Caco-2 (cell line): ENCODE results near the gene BRCC3. TPM values are rescaled to one million over a fixed set of nuclear protein-coding genes. Genes with fewer than 3 reads are reported as not detected.

ENCODE experiments used
- BruUV-seq: library from RNA; stranded (reverse); fragments of 400-500 nt; replicated peaks from 2 replicates; lab custom pipeline; 2021; lab: Mats Ljungman, UMichigan
- CTCF ChIA-PET: fragments of 300-600 bp; sonication (Branson Sonifier 250); formaldehyde crosslinking; loops from one replicate; lab custom pipeline; 2022; ENCODE audit warnings: antibody characterized with exemption; lab: Charles Lee
- POLR2A ChIA-PET: fragments of 300-600 bp; sonication (Branson Sonifier 250); formaldehyde crosslinking; loops from one replicate; lab custom pipeline; 2022; ENCODE audit warnings: antibody characterized with exemption; lab: Charles Lee
- DNase-seq, 2 experiments: peaks; one replicate each; pipeline versions ENCODE4 v3.0.0 to v3.0.0-alpha.2; 2020 to 2022
- H3K27me3 ChIP-seq: replicated peaks from 2 replicates; pipeline ENCODE4 v1.6.0; 2011; ENCODE audit warnings: low read length; ENCODE audit not compliant: control insufficient read depth, insufficient read depth
- H3K36me3 ChIP-seq: 2 replicates; pipeline ENCODE4 v1.5.1; 2011; ENCODE audit warnings: low read length; ENCODE audit not compliant: control insufficient read depth, insufficient read depth
- H3K4me1 ChIP-seq: fragments of 250-450 bp; sonication (Bioruptor Pico); 2 replicates; pipeline ENCODE4 v1.5.1; 2020; ENCODE audit warnings: mild to moderate bottlenecking
- H3K4me3 ChIP-seq: 2 replicates; pipeline ENCODE4 v1.5.1; 2011; ENCODE audit warnings: low read depth, mild to moderate bottlenecking, control low read depth, low read length
- H3K9me3 ChIP-seq: fragments of 250-450 bp; sonication (Bioruptor Pico); 2 replicates; pipeline ENCODE4 v1.5.1; 2020; ENCODE audit warnings: mild to moderate bottlenecking, moderate library complexity
- H3K27ac Mint-ChIP-seq: one replicate; pipeline ENCODE4 v1.8.0; 2022; ENCODE audit warnings: mixed read lengths; ENCODE audit not compliant: unreplicated experiment
- H3K27me3 Mint-ChIP-seq: one replicate; pipeline ENCODE4 v1.8.0; 2022; ENCODE audit warnings: mixed read lengths; ENCODE audit not compliant: insufficient read depth, unreplicated experiment
- H3K36me3 Mint-ChIP-seq: one replicate; pipeline ENCODE4 v1.8.0; 2022; ENCODE audit warnings: mild to moderate bottlenecking, mixed read lengths; ENCODE audit not compliant: insufficient read depth, unreplicated experiment
- H3K4me1 Mint-ChIP-seq: one replicate; pipeline ENCODE4 v1.8.0; 2022; ENCODE audit warnings: low read depth, mixed read lengths; ENCODE audit not compliant: unreplicated experiment
- H3K4me3 Mint-ChIP-seq: one replicate; pipeline ENCODE4 v1.8.0; 2022; ENCODE audit warnings: mild to moderate bottlenecking, moderate library complexity, mixed read lengths; ENCODE audit not compliant: unreplicated experiment
- H3K9me3 Mint-ChIP-seq: one replicate; pipeline ENCODE4 v1.8.0; 2022; ENCODE audit warnings: mixed read lengths; ENCODE audit not compliant: unreplicated experiment
- intact Hi-C: fragments of 100-400 bp; cut with micrococcal nuclease; formaldehyde crosslinking; loops from one replicate; pipeline ENCODE4 v1.10.0; 2022; ENCODE audit not compliant: unreplicated experiment
- total RNA-seq: library from RNA; stranded (reverse); gene quantifications from 2 replicates; pipeline ENCODE4 v1.2.3, GENCODE V29; 2022
- TF ChIP-seq, protein P1 (sequence below), 2 experiments: fragments of 200-600 bp in 1 of 2; IDR thresholded peaks; 1 replicate in 1 of 2; 2 replicates in 1 of 2; pipeline versions ENCODE4 v1.5.1 to v1.8.0; 2011 to 2022; ENCODE audit warnings: antibody characterized with exemption in 1 of 2, control low read depth in 1 of 2, inconsistent platforms in 1 of 2, low read depth in 1 of 2, low read length in 1 of 2, mild to moderate bottlenecking in 1 of 2, moderate library complexity in 1 of 2; ENCODE audit not compliant: insufficient read depth in 1 of 2, severe bottlenecking in 1 of 2, unreplicated experiment in 1 of 2

The BRCC3 gene
- total RNA-seq, 1 experiment from 2014 or later, result 30.4 TPM

DNA sequence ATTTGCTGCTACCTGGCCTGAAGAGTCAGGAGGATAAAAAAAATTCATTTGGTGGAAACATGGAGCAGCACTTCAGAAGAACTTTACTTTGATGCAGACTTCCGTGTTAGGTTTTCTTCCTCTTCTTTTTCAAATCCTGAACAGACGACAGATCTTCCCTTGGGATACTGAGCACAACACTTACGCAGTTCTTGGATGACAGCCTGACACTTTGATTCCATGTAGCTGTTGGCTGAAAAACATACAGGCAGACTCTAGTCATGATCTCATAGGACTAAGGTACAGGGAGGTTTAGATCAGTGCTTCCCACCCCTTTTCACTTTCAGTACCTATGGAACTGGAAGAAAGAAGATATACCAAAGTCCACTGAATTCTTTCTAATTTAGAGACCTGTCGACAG, 9.5 kb upstream of the BRCC3 start:
- POLR2A ChIA-PET, result no interaction called here
- H3K27me3 Mint-ChIP-seq, result no peaks in the 10 kb centered on the region
- H3K4me3 ChIP-seq, result no peak overlapping the region
- H3K4me1 ChIP-seq, result no peaks in the 10 kb centered on the region
- no peaks in the 10 kb centered on the region for H3K36me3 ChIP-seq
- intact Hi-C loops, result no loop called here
- DNase-seq, result no peak
- BruUV-seq, result no TSS peak
- CTCF ChIA-PET, result no interaction called here
- H3K4me1 Mint-ChIP-seq, result no peaks in the 10 kb centered on the region
- no peaks in the 10 kb centered on the region for H3K27me3 ChIP-seq
- no peaks in the 10 kb centered on the region for H3K9me3 Mint-ChIP-seq
- H3K4me3 Mint-ChIP-seq, result no peak overlapping the region
- TF ChIP-seq, protein P1, sequence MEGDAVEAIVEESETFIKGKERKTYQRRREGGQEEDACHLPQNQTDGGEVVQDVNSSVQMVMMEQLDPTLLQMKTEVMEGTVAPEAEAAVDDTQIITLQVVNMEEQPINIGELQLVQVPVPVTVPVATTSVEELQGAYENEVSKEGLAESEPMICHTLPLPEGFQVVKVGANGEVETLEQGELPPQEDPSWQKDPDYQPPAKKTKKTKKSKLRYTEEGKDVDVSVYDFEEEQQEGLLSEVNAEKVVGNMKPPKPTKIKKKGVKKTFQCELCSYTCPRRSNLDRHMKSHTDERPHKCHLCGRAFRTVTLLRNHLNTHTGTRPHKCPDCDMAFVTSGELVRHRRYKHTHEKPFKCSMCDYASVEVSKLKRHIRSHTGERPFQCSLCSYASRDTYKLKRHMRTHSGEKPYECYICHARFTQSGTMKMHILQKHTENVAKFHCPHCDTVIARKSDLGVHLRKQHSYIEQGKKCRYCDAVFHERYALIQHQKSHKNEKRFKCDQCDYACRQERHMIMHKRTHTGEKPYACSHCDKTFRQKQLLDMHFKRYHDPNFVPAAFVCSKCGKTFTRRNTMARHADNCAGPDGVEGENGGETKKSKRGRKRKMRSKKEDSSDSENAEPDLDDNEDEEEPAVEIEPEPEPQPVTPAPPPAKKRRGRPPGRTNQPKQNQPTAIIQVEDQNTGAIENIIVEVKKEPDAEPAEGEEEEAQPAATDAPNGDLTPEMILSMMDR (IDR thresholded peaks at IDR 0.05; ENCODE audit: insufficient read depth in 1 of 2, low read depth in 1 of 2, low read length in 1 of 2, severe bottlenecking in 1 of 2, unreplicated experiment in 1 of 2), result no peak
- no peak overlapping the region for H3K27ac Mint-ChIP-seq
- H3K36me3 Mint-ChIP-seq, result peaks cover 6% of the 10 kb centered on the region
- no peaks in the 10 kb centered on the region for H3K9me3 ChIP-seq

DNA sequence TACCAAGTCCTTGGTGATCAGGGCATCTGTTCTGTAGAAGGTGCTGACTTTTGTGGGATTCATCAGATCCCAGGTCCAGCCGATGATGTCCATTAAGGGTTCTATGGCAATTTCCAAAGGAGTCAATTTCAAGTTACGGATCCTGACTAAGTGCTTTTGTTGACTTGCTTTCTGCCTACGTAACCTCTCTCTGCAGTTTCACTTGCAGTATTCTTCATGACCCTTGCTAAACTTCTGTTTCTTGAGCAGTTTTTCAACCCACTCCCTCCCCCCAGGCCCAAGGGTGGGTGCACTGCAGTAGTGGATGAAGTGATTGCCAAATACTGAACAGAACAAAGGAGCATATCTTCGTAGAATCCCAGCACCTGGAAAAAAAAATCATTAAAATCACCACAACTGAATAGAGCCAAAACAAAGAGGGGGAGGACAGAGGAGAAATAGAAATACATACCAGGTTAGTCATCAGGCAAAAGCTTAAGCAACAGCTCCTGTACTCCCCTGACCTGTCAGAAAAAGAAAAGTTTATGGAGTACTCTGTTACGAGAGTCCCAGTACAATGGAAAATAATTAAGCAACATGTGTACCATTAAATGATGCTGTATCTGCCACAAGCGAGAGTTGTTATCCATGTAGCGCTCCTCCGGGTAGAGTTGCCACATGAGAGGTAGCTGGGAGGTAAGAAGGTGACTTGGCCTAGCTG, 6.1 kb upstream of the BRCC3 start:
- Mint-ChIP-seq H3K9me3 (no peaks in the 10 kb centered on the region), H3K4me1 (no peaks in the 10 kb centered on the region), H3K27ac (no peak overlapping the region), H3K4me3 (no peak overlapping the region), H3K36me3 (peaks cover 6% of the 10 kb centered on the region), H3K27me3 (no peaks in the 10 kb centered on the region)
- Histone ChIP-seq H3K4me1 (peaks cover 6% of the 10 kb centered on the region; the same call in 1 of the 2 replicates), H3K36me3 (no peaks in the 10 kb centered on the region), H3K9me3 (no peaks in the 10 kb centered on the region), H3K4me3 (no peak overlapping the region), H3K27me3 (no peaks in the 10 kb centered on the region)
- DNase-seq, result no peak
- no TSS peak for BruUV-seq
- intact Hi-C loops, result no loop called here
- TF ChIP-seq, protein P1 (IDR thresholded peaks at IDR 0.05; ENCODE audit: insufficient read depth in 1 of 2, low read depth in 1 of 2, low read length in 1 of 2, severe bottlenecking in 1 of 2, unreplicated experiment in 1 of 2), result no peak
- ChIA-PET POLR2A (interaction anchor here (1.0 kb wide), 1 partner anchor 39 kb away, joined by 4 read pairs; the partner anchor contains the start of gene FUNDC2), CTCF (no interaction called here)

DNA sequence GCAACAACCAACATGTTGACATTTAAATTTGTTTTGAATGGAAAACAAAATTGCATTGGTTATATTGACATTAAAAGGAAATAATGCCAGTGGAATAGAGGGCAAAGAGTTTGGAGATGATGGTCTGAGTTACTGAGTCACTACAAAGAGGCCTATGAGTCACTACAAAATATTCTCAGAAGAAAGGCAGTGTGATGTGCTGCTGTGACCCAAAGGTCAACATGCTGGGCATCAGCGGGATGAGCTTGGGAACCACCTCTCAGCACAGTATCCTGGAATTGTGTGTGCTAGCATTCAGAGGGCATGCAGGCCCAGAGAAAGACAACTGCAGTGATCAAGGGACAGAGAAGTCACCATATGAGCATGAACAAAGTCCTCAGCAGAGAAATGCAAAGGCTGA, 3.1 kb upstream of the BRCC3 start:
- POLR2A ChIA-PET, result interaction anchor here (0.9 kb wide), 1 partner anchor 41 kb away, joined by 11 read pairs; the partner anchor contains the start of gene FUNDC2
- Mint-ChIP-seq H3K9me3 (no peaks in the 10 kb centered on the region), H3K36me3 (peaks cover 6% of the 10 kb centered on the region), H3K27me3 (no peaks in the 10 kb centered on the region), H3K4me3 (no peak overlapping the region), H3K4me1 (no peaks in the 10 kb centered on the region), H3K27ac (no peak overlapping the region)
- Histone ChIP-seq H3K9me3 (no peaks in the 10 kb centered on the region), H3K4me3 (no peak overlapping the region), H3K27me3 (no peaks in the 10 kb centered on the region), H3K36me3 (no peaks in the 10 kb centered on the region), H3K4me1 (peaks cover 6% of the 10 kb centered on the region; the same call in 1 of the 2 replicates)
- intact Hi-C loops, result no loop called here
- TF ChIP-seq, protein P1 (IDR thresholded peaks at IDR 0.05; ENCODE audit: insufficient read depth in 1 of 2, low read depth in 1 of 2, low read length in 1 of 2, severe bottlenecking in 1 of 2, unreplicated experiment in 1 of 2), result no peak
- CTCF ChIA-PET, result no interaction called here
- BruUV-seq, result no TSS peak
- no peak for DNase-seq
